Activated CD4-positive, alpha-beta T cell treated with anti-CD3 and anti-CD28 coated beads, Interleukin-2, amount 50 U/mL, for 1 hour (primary cell): ENCODE measurements around the gene RXRA.
"Not testable (repeated sequence)": the region's sequence is repeated elsewhere in the genome, so short reads cannot be mapped to it uniquely, and the experiment has no call there.

ENCODE experiments used
- DNase-seq: peaks from one replicate; pipeline ENCODE4 v3.0.0-alpha.2; 2020

The RXRA gene

GRCh38 chr9:134294153-134295071 is 31.8 kb upstream of the RXRA start:
- no peak for DNase-seq

- no peak for DNase-seq
Observed at GRCh38 chr9:134295101-134295745, 31.0 kb upstream of the RXRA start.

- DNase-seq, result no peak
Observed at GRCh38 chr9:134295746-134296250, 30.5 kb upstream of the RXRA start.

- DNase-seq, result no peak
Observed at GRCh38 chr9:134296301-134297082, 29.8 kb upstream of the RXRA start.

- no peak for DNase-seq
Observed at GRCh38 chr9:134297083-134297410, 29.2 kb upstream of the RXRA start.

GRCh38 chr9:134297576-134297975 is 28.7 kb upstream of the RXRA start:
- no peak for DNase-seq

- DNase-seq, result no peak
Observed at GRCh38 chr9:134298000-134298399, 28.3 kb upstream of the RXRA start.

- no peak for DNase-seq
Observed at GRCh38 chr9:134299068-134299467, 27.2 kb upstream of the RXRA start.

- no peak for DNase-seq
Observed at GRCh38 chr9:134299883-134300282, 26.4 kb upstream of the RXRA start.

GRCh38 chr9:134301387-134302129 is 24.7 kb upstream of the RXRA start:
- peak; percentile 28 for DNase-seq

GRCh38 chr9:134302130-134302817 is 24.0 kb upstream of the RXRA start:
- DNase-seq, result no peak

- DNase-seq, result no peak
Observed at GRCh38 chr9:134303601-134304000, 22.7 kb upstream of the RXRA start.

GRCh38 chr9:134304261-134304660 is 22.0 kb upstream of the RXRA start:
- no peak for DNase-seq

GRCh38 chr9:134304690-134305089 is 21.6 kb upstream of the RXRA start:
- DNase-seq, result no peak

GRCh38 chr9:134305533-134305932 is 20.7 kb upstream of the RXRA start:
- DNase-seq, result no peak

GRCh38 chr9:134306042-134306441 is 20.2 kb upstream of the RXRA start:
- not testable (repeated sequence) for DNase-seq

- DNase-seq, result no peak
Observed at GRCh38 chr9:134306636-134307600, 19.3 kb upstream of the RXRA start.

- no peak for DNase-seq
Observed at GRCh38 chr9:134307674-134308638, 18.3 kb upstream of the RXRA start.

- not testable (repeated sequence) for DNase-seq
Observed at GRCh38 chr9:134308639-134309220, 17.5 kb upstream of the RXRA start.
